ENCODE results near the gene ARHGAP42. TPM values are rescaled to one million over a fixed set of nuclear protein-coding genes. Genes with fewer than 3 reads are reported as not detected.

ARHGAP42 gene
- total RNA-seq, 1 donor: 16.8 TPM

DNA sequence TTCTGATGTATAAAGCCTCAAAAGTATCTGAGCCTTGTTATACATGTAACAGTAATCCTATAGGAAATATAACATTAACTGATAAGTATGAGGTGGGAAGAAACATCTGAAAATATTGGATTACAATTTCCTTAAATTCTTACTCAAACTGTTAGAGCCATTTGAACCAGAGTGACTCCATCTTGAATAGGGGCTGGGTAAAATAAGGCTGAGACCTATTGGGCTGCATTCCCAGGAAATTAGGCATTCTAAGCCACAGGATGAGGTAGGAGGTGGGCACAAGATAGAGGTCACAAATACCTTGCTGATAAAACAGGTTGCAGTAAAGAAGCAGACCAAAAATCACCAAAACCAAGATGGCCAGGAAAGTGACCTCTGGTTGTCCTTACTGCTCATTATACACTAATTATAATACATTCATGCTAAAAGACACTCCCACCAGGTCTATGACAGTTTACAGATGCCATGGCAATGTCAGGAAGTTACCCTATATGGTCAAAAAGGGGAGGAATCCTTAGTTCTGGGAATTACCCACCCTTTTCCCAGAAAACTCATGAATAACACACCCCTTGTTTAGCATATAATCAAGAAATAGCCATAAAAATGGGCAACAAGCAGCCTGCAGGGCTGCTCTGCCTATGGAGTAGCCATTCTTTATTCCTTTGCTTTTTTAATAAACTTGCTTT, 327.7 kb downstream of the ARHGAP42 start:
- no peak for DNase-seq (ENCODE audit: low read depth)
- no peak overlapping the region for H3K4me3 ChIP-seq (ENCODE audit: low read depth, low read length)
- TF ChIP-seq CTCF (IDR thresholded peaks at IDR 0.05; ENCODE audit: insufficient read depth, low read depth, low read length): no peak

- no peak overlapping the region for H3K4me3 ChIP-seq (ENCODE audit: low read depth, low read length)
- TF ChIP-seq CTCF (IDR thresholded peaks at IDR 0.05; ENCODE audit: insufficient read depth, low read depth, low read length): no peak
- DNase-seq (ENCODE audit: low read depth): no peak
Measured at GRCh38 chr11:101019870-101020269, 332.8 kb downstream of the ARHGAP42 start.

DNA sequence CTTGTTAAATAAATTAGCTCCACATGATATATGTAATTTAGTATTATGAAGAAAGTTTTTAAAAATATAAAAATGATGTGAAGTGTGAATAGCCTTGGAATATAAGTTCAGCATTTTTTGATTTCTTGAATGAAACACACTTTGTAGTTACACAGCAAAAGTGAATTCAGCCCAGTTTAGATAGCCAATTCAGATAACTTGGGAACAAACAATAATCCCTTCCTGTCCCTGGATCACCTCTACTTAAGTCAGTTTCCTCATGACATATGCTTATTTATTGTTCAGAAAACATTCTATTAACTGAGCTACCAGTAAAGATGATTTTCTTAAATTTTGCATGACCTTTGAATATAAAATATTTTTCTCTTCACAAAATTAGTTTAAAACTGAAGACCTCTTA, 335.2 kb downstream of the ARHGAP42 start:
- no peak for TF ChIP-seq CTCF (IDR thresholded peaks at IDR 0.05; ENCODE audit: insufficient read depth, low read depth, low read length)
- DNase-seq (ENCODE audit: low read depth): no peak
- no peak overlapping the region for H3K4me3 ChIP-seq (ENCODE audit: low read depth, low read length)

- DNase-seq (ENCODE audit: low read depth): peak; percentile 11
- no peak for TF ChIP-seq CTCF (IDR thresholded peaks at IDR 0.05; ENCODE audit: insufficient read depth, low read depth, low read length)
- no peak overlapping the region for H3K4me3 ChIP-seq (ENCODE audit: low read depth, low read length)
Measured at GRCh38 chr11:101028644-101029043, 341.6 kb downstream of the ARHGAP42 start.

DNA sequence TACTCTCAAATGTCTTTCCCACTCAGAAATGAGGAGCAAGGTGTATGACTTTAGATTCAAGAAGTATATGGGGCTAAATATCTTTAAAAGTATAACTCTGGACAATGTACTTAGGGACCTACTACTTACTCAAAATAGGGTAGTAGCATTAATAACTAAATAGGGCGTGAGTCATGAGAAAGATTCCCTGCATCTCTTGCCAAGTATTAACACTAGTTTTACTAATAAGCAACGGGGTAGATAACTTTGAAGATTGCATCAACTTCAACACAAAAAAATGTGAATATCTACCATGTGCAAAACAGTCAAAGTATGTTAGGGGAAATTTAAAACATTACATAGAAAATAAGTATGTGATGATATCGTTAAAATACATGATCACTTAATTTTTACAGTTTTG, 342.9 kb downstream of the ARHGAP42 start:
- TF ChIP-seq CTCF (IDR thresholded peaks at IDR 0.05; ENCODE audit: insufficient read depth, low read depth, low read length): no peak
- peak; percentile 42 for DNase-seq (ENCODE audit: low read depth)
- no peak overlapping the region for H3K4me3 ChIP-seq (ENCODE audit: low read depth, low read length)

GRCh38 chr11:101030692-101031091, 343.6 kb downstream of the ARHGAP42 start:
- H3K4me3 ChIP-seq (ENCODE audit: low read depth, low read length): no peak overlapping the region
- no peak for TF ChIP-seq CTCF (IDR thresholded peaks at IDR 0.05; ENCODE audit: insufficient read depth, low read depth, low read length)
- no peak for DNase-seq (ENCODE audit: low read depth)

DNA sequence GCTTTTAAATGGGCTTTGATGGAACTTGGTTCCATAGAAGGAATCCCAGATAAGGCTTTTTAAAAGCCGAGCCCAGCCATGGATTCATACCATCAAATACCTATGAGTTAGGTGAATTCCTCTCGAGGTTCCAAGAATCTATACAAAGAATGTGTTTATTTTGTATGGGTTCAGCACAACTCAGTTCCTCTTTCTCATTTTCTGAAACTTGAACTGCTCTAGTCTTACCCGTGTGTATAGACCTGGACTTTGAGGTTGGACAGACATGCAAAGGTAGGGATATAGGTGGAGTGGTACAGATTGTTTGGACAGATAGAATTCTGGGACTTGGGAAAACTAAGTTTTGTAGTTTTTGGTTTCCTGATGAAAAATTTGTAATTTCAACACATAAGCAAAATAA, 344.6 kb downstream of the ARHGAP42 start:
- no peak for TF ChIP-seq CTCF (IDR thresholded peaks at IDR 0.05; ENCODE audit: insufficient read depth, low read depth, low read length)

More for the DNA sequence above, 344.6 kb downstream of the ARHGAP42 start:
- H3K4me3 ChIP-seq (ENCODE audit: low read depth, low read length): no peak overlapping the region
- DNase-seq (ENCODE audit: low read depth): no peak

Data from fibroblast of villous mesenchyme (primary cell).